Bronchial epithelial cell (primary cell): ENCODE data around the gene PRDM15. TPM values are rescaled to one million over a fixed set of nuclear protein-coding genes. Genes with fewer than 3 reads are reported as not detected.

Experiments
- DNase-seq: peaks from one replicate; pipeline ENCODE4 v3.0.0-alpha.2; 2010; ENCODE audit warnings: low read depth
- FAIRE-seq: peaks from 2 replicates; lab custom pipeline; 2011; peaks lifted over from hg19 to GRCh38; lab: Jason Lieb, UNC
- H3K27me3 ChIP-seq: 2 replicates; pipeline ENCODE4 v1.5.1; 2011; ENCODE audit warnings: low read length; ENCODE audit not compliant: control insufficient read depth, insufficient read depth
- H3K36me3 ChIP-seq: 2 replicates; pipeline ENCODE4 v1.5.1; 2011; ENCODE audit warnings: low read length; ENCODE audit not compliant: control insufficient read depth, insufficient read depth
- H3K4me3 ChIP-seq: 2 replicates; pipeline ENCODE4 v1.5.1; 2011; ENCODE audit warnings: mild to moderate bottlenecking, low read depth, low read length, control low read depth
- CTCF ChIP-seq: IDR thresholded peaks from 2 replicates; pipeline ENCODE4 v1.5.1; 2011; ENCODE audit warnings: mild to moderate bottlenecking, moderate library complexity, low read length, control low read depth, inconsistent platforms; ENCODE audit not compliant: insufficient read depth, severe bottlenecking
- total RNA-seq: library from RNA; depleted of rRNA; stranded (reverse); fragments of >200 nt; gene quantifications from 2 replicates; pipeline ENCODE4 v1.2.1, GENCODE V29; 2014

Gene PRDM15
- total RNA-seq, 1 donor from 2014 or later = 6.1 TPM

GRCh38 chr21:41852151-41852928 lies 26.8 kb downstream of the PRDM15 start:
- no peak for FAIRE-seq
- H3K36me3 ChIP-seq = peaks cover 15% of the 10 kb centered on the region
- H3K27me3 ChIP-seq = no peaks in the 10 kb centered on the region
- DNase-seq = no peak
- no peak overlapping the region for H3K4me3 ChIP-seq
- no peak for TF ChIP-seq CTCF

- peaks cover 16% of the 10 kb centered on the region for H3K36me3 ChIP-seq
- FAIRE-seq = no peak
Measured at GRCh38 chr21:41851090-41851790, 27.9 kb downstream of the PRDM15 start.

GRCh38 chr21:41850085-41850484 lies 29.1 kb downstream of the PRDM15 start:
- TF ChIP-seq CTCF = no peak
- FAIRE-seq (no peak), DNase-seq (no peak)
- Histone ChIP-seq H3K36me3 (peaks cover 15% of the 10 kb centered on the region), H3K4me3 (no peak overlapping the region), H3K27me3 (no peaks in the 10 kb centered on the region)

More at GRCh38 chr21:41851090-41851790, 27.9 kb downstream of the PRDM15 start:
- no peak for TF ChIP-seq CTCF
- Histone ChIP-seq H3K4me3 (no peak overlapping the region), H3K27me3 (no peaks in the 10 kb centered on the region)
- no peak for DNase-seq

- Histone ChIP-seq H3K36me3 (peaks cover 12% of the 10 kb centered on the region), H3K27me3 (no peaks in the 10 kb centered on the region), H3K4me3 (no peak overlapping the region)
- TF ChIP-seq CTCF = no peak
- FAIRE-seq (no peak), DNase-seq (no peak)
Measured at GRCh38 chr21:41848958-41849580, 30.1 kb downstream of the PRDM15 start.

GRCh38 chr21:41848533-41848932 lies 30.6 kb downstream of the PRDM15 start:
- H3K27me3 ChIP-seq = no peaks in the 10 kb centered on the region
- DNase-seq = no peak
- TF ChIP-seq CTCF = no peak
- H3K4me3 ChIP-seq = no peak overlapping the region
- peaks cover 9% of the 10 kb centered on the region for H3K36me3 ChIP-seq
- FAIRE-seq = no peak
